Stimulated activated CD4-positive, alpha-beta T cell treated with anti-CD3 and anti-CD28 coated beads, Interleukin-12 subunit alpha, Interleukin-12 subunit beta, amount 100 ng/mL, for 4 hours (primary cell): ENCODE data around the gene KLF7.

Experiments
- DNase-seq: peaks from one replicate; pipeline ENCODE4 v3.0.0-alpha.2; 2020

KLF7 gene

DNA sequence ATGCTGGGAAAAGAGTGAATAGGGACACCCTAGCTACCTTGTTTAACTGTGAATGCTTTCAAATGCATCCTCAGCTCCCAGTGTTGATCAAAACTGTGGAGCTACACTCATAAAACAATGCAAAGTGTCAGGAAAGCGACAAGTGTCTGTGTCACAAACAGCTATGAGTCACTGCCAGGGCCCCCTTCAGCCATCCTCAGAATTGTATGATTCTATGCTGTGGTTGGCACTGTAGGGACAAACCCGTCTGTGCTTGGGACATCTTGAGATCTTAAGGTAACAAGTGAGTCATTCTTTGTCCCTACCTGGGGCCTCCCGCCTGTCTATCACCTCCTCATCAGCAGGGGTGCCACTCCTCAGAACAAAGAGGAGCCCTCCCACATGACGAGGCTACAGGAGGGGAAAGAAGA, 42.4 kb downstream of the KLF7 start:
- peak; percentile 54 for DNase-seq

DNA sequence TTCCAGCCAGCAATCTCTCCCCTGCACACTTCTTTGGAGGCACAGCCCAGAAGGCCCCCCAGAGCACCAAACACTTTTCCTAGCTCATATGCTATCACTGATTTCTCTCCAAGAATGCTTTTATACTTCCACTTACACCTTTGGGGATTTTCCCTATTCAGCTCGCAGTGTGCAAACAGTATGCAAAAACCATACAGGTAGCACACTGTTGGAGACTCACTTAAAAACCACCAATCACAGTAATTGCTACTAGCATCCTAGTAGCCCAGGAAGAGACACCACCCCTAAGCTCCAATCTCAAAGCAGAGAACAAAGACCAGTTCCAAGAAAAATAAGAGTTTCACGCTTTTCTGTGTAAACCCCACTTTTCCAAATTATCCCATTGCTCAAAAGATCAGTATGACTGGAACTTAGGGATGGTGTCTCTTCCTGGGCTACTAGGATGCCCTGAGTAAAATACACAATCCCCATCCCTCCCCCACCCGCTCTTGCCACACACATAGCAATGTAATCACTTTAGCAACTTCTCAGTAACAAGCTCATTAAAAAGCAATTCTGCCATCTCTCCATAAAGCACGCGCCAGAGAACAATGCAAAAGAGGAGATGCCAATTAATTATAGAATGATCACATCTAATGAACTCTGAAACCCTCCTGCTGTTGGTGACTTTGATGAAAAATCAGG, 43.0 kb downstream of the KLF7 start:
- DNase-seq = no peak

DNA sequence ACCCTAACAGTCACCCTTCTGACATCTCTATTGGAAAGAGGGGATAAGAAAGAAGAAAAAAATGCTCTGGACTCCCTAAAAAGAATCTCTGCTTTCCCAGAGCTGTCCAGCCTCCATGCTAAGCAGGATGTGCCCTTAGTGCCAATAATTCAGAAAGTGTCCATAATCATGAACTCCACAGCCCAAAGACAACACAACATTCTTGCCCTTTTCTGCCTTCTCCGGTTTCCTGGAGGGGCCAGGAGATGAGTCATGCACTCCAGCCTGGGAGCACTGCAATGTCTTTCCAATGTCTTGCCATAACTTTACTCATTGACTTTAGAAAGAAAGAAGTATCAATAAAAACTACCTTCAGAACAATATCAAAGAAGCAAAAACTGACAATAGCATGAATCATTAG, 44.0 kb downstream of the KLF7 start:
- DNase-seq = no peak

DNA sequence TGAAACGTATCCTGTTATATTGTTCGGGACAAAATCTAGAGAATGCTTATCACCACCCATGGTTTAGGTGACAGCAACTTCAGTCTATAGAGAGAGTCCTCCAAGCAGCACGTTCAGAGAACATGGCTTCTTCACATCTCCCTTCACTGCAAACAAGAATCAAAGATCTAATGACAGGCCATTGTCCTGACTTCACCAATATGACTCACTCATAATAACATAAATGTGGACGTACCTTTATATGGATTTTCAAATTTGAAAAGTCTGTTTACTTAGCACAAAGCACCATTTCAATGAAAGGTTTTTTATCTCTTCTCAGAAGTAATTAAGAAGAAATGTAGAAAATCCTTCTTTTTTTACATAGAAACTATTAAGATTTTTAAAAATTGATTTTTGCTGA, 46.7 kb downstream of the KLF7 start:
- DNase-seq = no peak

DNA sequence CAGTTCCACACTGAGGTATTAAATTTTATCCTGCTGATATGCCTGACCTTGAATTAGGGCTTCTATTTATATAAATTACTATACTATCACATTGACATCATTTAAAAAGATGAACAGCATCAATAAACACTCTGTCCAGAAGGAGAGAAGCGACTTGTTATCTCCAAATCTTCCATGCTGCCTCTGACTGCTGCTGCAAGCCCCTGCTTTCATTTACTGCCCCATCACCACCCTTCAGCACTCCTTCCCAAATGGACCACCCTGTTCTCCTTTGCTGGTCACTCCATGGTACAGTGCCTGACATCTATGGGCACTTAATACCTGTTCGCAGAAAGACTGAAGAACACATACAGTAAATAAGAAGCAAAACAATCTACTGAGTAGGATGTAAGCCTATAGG, 48.1 kb downstream of the KLF7 start:
- DNase-seq = no peak

DNA sequence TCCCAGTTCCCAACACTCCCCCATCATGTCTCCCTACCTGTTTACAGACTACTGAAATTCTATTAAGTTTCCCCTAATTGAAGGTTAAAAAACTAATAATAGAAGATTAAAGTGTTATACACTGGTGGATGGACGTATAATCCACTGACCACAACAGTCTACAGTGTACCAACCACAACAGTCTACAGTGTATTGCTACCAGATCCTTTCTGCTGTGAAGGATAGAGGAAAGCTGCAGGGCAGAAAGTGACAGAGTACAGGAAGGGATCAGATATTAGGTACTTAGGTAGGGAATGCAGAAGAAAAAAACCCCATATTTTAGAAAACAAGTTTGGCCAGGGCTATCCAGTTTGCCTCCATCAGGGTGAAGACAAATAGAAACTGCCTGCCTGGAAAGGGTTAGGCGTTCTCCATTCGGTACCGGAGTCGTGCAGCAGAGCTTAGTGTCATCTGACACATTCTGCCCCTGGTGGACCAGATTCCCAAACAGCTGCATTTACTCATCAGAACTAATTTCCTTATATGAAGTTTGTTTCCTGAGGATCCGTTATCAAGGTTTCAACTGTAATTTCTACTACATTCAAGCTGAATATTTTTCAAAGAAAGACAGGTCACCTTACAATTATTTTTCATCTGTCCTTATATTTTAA, 49.9 kb downstream of the KLF7 start:
- no peak for DNase-seq

DNA sequence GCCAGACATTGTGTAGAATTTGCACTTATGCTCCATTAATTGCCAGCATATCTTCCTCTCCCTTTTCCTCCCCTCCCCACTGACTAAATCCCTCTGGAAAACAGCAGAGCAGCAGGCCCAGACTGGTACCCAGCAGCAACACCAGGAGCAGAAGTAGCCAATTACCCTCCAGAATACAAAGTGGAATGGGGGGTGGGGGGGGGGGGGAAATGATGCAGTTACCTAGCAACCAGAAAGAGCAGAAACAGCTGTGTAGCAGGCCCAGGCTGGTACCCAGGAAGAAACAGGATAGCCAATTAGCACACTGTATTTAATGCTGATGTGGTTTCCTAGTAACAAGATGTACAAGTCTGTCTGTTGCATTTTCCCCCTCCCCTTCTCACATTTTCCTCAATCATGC, 52.3 kb downstream of the KLF7 start:
- no peak for DNase-seq

DNA sequence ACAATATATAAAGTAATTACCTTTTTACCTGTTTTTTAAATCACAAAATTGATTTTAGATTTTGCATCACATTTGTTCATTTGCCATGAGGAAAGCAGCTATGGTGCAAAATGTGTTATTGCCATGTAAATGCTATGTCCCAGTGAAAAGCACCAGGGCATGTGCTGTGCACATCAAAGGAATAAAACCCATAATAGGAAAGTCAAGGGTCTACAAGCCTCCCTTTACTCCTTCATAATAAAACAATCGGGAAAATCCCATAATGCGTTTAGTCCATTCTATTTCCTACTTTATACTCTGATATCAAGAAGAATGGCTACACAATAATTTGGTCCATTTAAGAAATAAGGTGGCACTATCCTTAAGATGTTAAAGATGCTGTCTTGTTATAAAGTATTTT, 53.0 kb downstream of the KLF7 start:
- no peak for DNase-seq

DNA sequence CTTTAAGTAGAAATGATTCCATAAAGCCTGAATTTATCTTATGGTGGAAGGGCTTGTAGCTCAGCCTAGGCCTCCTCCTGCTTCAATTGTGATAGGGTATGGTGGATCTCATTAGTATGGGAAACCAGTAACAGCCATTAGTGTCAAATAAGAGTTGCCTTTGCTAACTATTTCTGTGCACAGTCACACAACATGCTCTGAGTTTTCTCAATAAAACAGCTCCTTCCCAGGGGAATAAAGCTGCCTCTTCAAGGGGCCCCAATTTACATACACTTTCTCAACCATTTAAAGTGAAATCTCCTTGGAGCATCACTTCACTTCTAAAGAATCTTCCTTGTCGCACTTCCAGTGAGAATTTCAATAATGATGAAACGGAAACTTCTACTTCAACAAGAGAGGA, 53.4 kb downstream of the KLF7 start:
- DNase-seq = no peak

DNA sequence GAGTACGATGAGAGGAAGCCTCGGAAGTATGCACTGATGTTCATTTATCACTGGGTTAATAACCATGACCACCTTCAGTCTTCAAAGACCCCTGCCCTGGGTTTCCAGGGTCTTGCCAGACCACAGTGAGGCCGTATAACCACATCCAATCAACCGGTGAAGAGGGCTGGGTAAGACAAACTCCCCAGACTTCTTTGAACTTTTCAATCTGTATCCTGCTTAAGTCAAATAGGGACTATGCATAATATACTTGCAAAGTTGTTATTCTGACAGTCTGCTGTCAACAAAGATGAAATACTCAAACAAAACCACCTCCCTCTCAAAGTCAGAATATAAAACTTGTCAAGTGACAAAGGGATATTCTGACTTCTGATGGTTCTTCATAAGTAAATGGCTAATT, 54.0 kb downstream of the KLF7 start:
- no peak for DNase-seq

DNA sequence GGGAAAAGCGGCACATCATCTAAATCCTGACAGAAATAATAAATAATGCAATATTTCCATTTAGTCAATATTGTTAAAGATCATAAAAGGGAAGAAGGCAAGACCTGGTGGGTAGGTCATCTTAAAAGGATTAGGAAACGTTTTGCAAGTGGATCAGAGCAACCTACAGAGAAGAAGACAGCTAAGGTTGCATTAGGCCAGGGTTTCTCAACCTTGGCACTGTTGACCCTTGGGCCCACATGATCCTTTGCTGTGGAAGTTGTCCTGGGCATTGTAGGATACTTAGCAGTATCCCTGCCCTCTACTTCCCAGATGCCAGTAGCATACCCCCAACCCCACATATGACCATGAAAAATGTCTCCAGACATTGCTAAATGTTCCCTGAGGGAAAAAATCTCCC, 55.0 kb downstream of the KLF7 start:
- DNase-seq = no peak

DNA sequence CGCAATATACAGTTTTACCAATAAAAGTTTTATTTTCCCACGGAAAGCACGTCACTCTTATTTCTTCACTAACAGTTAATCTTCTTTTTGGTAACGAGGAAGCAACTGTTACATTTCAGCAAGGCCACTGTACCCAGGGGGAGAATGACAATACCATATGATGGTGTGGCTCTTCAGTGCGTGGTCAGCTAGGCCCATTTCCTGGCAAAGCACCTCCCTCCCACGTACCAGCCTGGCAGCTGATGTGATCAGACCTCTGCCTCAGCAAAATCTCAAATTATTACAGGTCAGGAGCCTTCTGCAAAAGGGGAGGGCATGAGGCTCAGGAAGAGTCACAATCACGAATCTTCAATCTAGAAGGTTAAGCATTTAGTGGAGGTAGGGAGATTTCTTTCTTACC, 55.4 kb downstream of the KLF7 start:
- no peak for DNase-seq

DNA sequence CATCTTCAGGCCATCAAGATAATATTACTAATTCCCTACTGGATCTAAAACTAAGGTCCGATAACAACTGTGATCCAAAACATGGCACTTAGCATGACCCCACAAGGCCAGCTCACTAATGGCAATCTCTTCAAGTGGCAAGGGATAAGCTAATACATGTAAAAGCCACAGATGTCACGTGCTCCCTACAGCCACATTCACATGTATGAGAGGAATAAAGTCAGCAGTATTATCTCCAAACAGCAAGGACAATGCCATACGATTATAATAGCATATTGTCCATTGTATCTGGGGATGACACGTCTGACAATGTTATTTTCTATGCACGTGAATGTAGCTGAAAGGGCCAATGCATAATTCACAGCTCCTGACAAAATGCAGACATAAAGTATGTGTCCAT, 56.0 kb downstream of the KLF7 start:
- DNase-seq = no peak

DNA sequence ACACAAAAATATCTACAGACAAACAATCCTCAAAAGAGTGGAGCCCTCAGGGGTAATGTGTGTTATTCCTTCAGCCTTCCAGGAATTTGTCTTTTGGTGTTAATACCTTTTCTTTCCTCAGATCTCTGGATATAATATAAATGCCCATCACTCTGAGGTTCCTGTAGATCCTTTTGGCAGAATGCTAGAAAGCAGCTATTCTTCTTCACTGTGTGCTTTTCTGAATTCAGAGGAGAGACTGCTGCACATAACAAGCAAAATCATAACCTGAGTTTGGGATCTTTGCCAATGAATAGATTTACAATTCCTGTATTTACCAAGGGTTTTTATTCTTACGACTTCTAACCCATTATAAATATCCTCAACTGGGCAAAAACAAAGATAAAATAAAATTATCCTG, 57.3 kb downstream of the KLF7 start:
- no peak for DNase-seq

DNA sequence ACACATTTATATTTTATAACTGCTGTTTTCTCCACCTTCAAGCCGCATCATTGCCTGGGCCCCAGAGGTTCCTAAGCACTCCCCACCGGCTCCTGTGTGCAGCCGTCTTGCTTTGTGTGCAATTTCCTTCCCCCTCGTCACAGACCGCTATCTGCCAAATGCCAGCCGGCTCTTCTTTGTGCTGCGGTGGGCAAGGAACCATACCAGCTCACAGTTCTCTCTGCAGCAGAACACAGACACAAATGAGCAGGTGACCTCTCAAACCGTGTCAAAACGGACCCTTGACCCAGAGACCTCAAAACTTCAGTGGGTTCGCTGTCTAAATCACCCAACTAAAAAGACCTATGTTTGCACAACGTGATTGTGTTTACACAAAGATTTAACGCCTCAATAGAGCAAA, 58.2 kb downstream of the KLF7 start:
- no peak for DNase-seq

DNA sequence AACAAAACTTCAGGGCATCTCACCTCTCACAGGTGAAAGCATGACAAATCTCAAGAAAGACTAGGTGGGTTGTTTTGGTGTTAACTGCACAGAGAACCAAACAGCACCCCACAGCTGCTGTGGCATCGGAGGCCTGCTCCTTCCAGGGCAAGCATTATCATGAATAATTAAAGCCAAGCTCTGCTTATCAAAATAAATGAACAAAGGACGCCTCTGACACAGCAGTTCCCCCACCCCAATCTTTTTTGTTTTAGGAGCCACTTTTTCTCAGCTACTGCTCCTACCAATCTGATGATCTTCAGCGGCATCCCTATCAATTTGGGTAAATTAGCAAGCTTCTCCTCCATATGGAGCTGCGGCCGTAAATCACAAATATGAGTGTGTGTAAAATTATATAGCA, 58.6 kb downstream of the KLF7 start:
- DNase-seq = no peak

DNA sequence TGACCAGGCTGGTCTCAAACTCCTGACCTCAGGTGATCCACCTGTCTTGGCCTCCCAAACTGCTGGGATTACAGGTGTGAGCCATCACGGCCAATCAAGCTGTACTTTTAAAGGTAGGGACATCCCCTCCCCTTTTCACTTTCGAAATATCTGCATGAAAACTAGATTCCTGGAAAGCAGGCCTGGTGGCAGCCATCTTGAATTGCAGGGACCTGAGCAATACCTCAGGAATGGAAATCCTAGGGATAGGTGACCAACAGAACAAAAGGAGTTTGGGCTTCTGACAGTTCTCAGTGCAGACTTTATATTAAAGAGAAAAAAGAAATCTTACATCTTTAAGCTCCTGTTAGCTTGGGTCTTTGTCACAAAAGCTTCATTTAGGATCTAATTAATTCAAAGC, 62.6 kb downstream of the KLF7 start:
- no peak for DNase-seq

DNA sequence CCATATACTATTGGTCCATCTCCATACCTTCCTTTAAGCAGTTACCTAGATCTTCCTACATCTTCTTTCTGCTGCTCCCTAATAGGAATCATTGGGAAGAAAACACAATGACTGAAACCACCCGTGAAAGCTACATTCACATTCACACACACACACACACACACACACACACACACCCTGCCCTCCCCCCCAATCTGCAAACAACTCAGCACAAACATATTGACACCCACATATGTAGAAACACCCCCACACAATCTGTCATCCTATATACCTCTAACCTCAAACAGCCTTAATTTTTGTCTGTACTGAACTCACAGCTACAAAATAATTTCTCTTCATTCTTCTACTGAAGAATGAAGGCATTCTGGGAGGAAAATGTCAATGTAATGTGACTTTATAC, 63.8 kb downstream of the KLF7 start:
- DNase-seq = no peak

DNA sequence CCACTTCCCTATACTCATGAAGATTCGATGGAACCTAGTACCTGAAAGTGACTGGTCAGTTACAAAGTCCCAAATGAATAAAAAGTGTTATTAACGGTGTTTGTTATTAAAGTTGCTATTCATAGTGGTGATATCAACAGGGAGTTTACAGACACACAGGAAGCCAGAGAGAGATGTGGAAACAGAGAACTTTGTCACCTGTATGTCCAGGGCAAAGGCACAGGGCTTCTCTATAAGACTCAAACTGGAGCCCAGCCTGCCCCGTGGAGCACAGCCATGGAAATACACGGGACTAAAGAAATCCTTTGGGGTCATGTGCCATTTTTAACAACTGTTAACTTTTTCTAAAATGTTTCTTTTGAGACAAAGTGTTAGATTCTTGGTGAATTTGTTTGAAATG, 68.5 kb downstream of the KLF7 start:
- no peak for DNase-seq

DNA sequence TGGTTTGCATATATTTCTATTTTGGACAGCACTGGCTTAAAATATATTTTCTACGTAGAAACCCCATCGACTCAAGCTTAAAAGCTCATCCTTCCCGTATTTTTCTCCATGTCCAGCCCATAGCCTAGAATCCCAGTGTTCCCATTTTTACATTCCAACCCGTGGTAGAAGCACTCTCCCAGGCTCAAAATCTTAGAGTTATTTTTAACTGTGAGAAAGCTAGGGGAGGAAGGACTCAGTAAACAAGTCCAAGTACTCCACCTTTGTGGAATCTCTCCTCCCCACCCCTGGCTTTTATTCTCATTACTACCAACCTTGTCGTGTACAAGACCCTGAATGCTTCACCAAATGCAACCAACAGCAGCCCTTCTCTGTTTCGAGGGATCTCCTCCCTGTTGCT, 69.8 kb downstream of the KLF7 start:
- DNase-seq = no peak

DNA sequence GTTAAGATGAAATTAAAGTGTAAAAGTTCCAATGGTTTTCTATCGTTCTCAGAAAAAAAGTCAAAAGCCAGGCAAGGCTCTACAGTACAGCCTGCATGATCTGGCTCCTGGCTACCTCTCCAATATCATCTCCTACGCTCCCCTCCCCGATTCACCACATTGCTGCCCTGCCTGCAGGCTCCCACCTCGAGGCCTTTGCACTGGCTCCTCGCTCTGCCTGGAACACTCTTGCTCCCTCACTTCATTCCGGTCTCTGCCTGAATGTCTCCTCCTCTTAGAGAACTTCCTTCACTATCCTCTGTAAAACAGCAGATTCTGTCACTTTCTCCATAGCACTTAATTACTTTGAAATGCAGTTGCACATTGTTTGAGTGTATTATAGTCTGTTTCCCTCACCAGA, 72.5 kb downstream of the KLF7 start:
- DNase-seq = no peak

DNA sequence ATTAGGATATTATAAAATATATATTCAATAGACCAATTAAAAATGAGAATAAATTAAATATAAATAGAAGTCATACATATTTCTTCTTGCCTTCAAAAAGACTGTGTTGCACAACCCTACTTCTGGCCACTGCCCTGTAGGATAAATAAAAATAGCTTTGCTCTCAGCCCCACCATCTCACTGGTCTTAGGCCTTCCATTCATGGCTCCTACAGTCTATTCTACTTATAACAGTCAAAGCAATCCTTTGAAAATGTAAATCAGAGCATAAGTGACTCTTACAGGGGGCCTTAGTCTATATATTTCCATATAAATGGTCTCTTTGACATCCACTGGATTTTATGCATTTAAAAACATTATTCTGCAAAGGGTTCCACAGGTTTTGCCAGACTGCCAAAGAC, 72.9 kb downstream of the KLF7 start:
- DNase-seq = no peak

DNA sequence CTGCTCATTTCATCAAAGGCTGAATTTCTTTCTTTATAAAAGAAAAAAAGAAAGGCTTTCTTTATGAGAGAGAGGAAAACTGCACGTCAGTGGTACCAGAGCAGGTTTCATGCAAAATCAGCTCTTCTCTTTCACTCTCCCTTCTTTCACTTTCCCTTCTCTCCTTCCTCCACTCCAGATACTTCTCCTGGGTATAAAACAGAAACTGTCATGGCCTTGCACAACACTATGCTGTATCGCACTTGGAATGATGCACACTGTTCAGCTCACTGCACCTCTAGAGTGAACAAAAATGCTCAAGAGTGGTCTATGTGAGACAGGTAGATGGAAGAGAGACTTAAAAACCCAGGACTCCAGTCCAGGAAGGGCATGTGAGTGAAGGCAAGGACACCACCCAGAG, 73.8 kb downstream of the KLF7 start:
- no peak for DNase-seq

DNA sequence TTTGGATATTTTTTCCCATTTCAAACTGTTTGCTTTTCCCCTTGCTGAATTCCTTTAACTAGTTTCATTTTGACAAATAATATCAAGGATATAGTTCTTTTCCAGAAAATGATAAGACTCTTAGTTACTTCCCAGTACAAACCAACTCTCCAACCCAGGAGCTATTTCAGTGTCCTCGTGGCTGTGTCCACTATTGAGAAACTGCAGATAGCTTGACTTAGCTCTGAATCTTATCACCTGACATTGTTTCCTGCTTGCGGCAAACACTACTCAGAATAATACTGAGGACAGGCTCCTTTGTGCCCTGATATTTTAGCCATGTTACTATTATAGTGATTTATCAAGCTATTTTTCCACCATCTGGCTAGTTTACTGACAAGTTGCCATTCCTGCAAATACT, 74.6 kb downstream of the KLF7 start:
- DNase-seq = no peak

DNA sequence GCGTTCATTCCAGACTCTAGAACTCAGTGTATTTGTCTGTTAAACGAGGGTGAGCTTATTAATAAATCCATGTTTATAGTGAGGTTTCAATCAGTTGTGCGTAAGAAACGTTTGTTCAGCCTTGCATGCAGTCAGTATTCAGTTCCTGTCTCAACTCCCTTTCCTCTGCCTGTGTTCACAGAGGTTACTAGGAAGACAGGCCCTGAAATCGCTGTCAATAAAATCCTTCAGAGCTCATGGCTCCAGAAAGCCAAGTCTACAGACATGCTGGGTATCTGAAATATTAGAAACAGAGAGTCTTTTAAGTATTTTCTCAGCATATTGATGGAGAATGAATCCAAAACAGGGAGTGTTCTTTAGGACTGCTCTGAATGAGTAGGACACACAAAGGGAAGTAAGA, 75.4 kb downstream of the KLF7 start:
- no peak for DNase-seq
